Measurements from ENCODE around the gene LARP1B. TPM values are rescaled to one million over a fixed set of nuclear protein-coding genes. Genes with fewer than 3 reads are reported as not detected.
"Not testable (repeated sequence)": the region's sequence is repeated elsewhere in the genome, so short reads cannot be mapped to it uniquely, and the experiment has no call there.

The LARP1B gene
- total RNA-seq, 1 donor: 11.5 TPM

GRCh38 chr4:128068918-128069317 lies 7.8 kb downstream of the LARP1B start:
- no peak overlapping the region for H3K4me3 ChIP-seq (ENCODE audit: low read length)
- no peaks in the 10 kb centered on the region for H3K9me3 ChIP-seq (ENCODE audit: low read depth, low read length)
- H3K4me1 ChIP-seq (ENCODE audit: insufficient read depth, low read length): no peaks in the 10 kb centered on the region
- no peaks in the 10 kb centered on the region for H3K27me3 ChIP-seq (ENCODE audit: insufficient read depth, low read length)

- no peaks in the 10 kb centered on the region for H3K4me1 ChIP-seq (ENCODE audit: insufficient read depth, low read length)
- H3K27me3 ChIP-seq (ENCODE audit: insufficient read depth, low read length): no peaks in the 10 kb centered on the region
- H3K9me3 ChIP-seq (ENCODE audit: low read depth, low read length): no peaks in the 10 kb centered on the region
- H3K4me3 ChIP-seq (ENCODE audit: low read length): no peak overlapping the region
Measured at GRCh38 chr4:128076464-128076863, 15.4 kb downstream of the LARP1B start.

- H3K4me1 ChIP-seq (ENCODE audit: insufficient read depth, low read length); H3K9me3 ChIP-seq (ENCODE audit: low read depth, low read length); H3K4me3 ChIP-seq (ENCODE audit: low read length); H3K27me3 ChIP-seq (ENCODE audit: insufficient read depth, low read length): not testable (repeated sequence)
Measured at GRCh38 chr4:128095293-128095692, 34.2 kb downstream of the LARP1B start.

- no peak overlapping the region for H3K4me3 ChIP-seq (ENCODE audit: low read length)
- H3K27me3 ChIP-seq (ENCODE audit: insufficient read depth, low read length): no peaks in the 10 kb centered on the region
- H3K4me1 ChIP-seq (ENCODE audit: insufficient read depth, low read length): no peaks in the 10 kb centered on the region
- no peaks in the 10 kb centered on the region for H3K9me3 ChIP-seq (ENCODE audit: low read depth, low read length)
Measured at GRCh38 chr4:128107766-128108165, 46.7 kb downstream of the LARP1B start.

GRCh38 chr4:128123036-128123435 lies 61.9 kb downstream of the LARP1B start:
- no peaks in the 10 kb centered on the region for H3K4me1 ChIP-seq (ENCODE audit: insufficient read depth, low read length)
- no peaks in the 10 kb centered on the region for H3K27me3 ChIP-seq (ENCODE audit: insufficient read depth, low read length)
- no peaks in the 10 kb centered on the region for H3K9me3 ChIP-seq (ENCODE audit: low read depth, low read length)
- no peak overlapping the region for H3K4me3 ChIP-seq (ENCODE audit: low read length)

- H3K4me1 ChIP-seq (ENCODE audit: insufficient read depth, low read length): no peaks in the 10 kb centered on the region
Measured at GRCh38 chr4:128130621-128131020, 69.5 kb downstream of the LARP1B start.

GRCh38 chr4:128134925-128135324 lies 73.8 kb downstream of the LARP1B start:
- H3K4me1 ChIP-seq (ENCODE audit: insufficient read depth, low read length): no peaks in the 10 kb centered on the region
- H3K27me3 ChIP-seq (ENCODE audit: insufficient read depth, low read length): no peaks in the 10 kb centered on the region
- no peak overlapping the region for H3K4me3 ChIP-seq (ENCODE audit: low read length)
- H3K9me3 ChIP-seq (ENCODE audit: low read depth, low read length): no peaks in the 10 kb centered on the region

More at GRCh38 chr4:128130621-128131020, 69.5 kb downstream of the LARP1B start:
- H3K27me3 ChIP-seq (ENCODE audit: insufficient read depth, low read length): no peaks in the 10 kb centered on the region
- H3K4me3 ChIP-seq (ENCODE audit: low read length): no peak overlapping the region
- H3K9me3 ChIP-seq (ENCODE audit: low read depth, low read length): no peaks in the 10 kb centered on the region

- Histone ChIP-seq H3K4me1 (ENCODE audit: insufficient read depth, low read length) (no peaks in the 10 kb centered on the region), H3K27me3 (ENCODE audit: insufficient read depth, low read length) (no peaks in the 10 kb centered on the region), H3K4me3 (ENCODE audit: low read length) (no peak overlapping the region), H3K9me3 (ENCODE audit: low read depth, low read length) (no peaks in the 10 kb centered on the region)
Measured at GRCh38 chr4:128135391-128135790, 74.3 kb downstream of the LARP1B start.

- Histone ChIP-seq H3K4me3 (ENCODE audit: low read length) (no peak overlapping the region), H3K9me3 (ENCODE audit: low read depth, low read length) (peaks cover 10% of the 10 kb centered on the region), H3K27me3 (ENCODE audit: insufficient read depth, low read length) (no peaks in the 10 kb centered on the region), H3K4me1 (ENCODE audit: insufficient read depth, low read length) (no peaks in the 10 kb centered on the region)
Measured at GRCh38 chr4:128141866-128142265, 80.8 kb downstream of the LARP1B start.

GRCh38 chr4:128145727-128146126 lies 84.6 kb downstream of the LARP1B start:
- no peaks in the 10 kb centered on the region for H3K27me3 ChIP-seq (ENCODE audit: insufficient read depth, low read length)
- H3K4me3 ChIP-seq (ENCODE audit: low read length): no peak overlapping the region
- H3K9me3 ChIP-seq (ENCODE audit: low read depth, low read length): peaks cover 10% of the 10 kb centered on the region
- no peaks in the 10 kb centered on the region for H3K4me1 ChIP-seq (ENCODE audit: insufficient read depth, low read length)

- Histone ChIP-seq H3K9me3 (ENCODE audit: low read depth, low read length) (no peaks in the 10 kb centered on the region), H3K4me3 (ENCODE audit: low read length) (no peak overlapping the region), H3K27me3 (ENCODE audit: insufficient read depth, low read length) (no peaks in the 10 kb centered on the region), H3K4me1 (ENCODE audit: insufficient read depth, low read length) (no peaks in the 10 kb centered on the region)
Measured at GRCh38 chr4:128153800-128154199, 92.7 kb downstream of the LARP1B start.

GRCh38 chr4:128155231-128155855 lies 94.2 kb downstream of the LARP1B start:
- no peaks in the 10 kb centered on the region for H3K27me3 ChIP-seq (ENCODE audit: insufficient read depth, low read length)
- H3K4me3 ChIP-seq (ENCODE audit: low read length): no peak overlapping the region
- no peaks in the 10 kb centered on the region for H3K4me1 ChIP-seq (ENCODE audit: insufficient read depth, low read length)
- no peaks in the 10 kb centered on the region for H3K9me3 ChIP-seq (ENCODE audit: low read depth, low read length)

- Histone ChIP-seq H3K4me1 (ENCODE audit: insufficient read depth, low read length) (peaks cover 2% of the 10 kb centered on the region), H3K4me3 (ENCODE audit: low read length) (no peak overlapping the region), H3K27me3 (ENCODE audit: insufficient read depth, low read length) (no peaks in the 10 kb centered on the region), H3K9me3 (ENCODE audit: low read depth, low read length) (no peaks in the 10 kb centered on the region)
Measured at GRCh38 chr4:128155874-128156456, 94.9 kb downstream of the LARP1B start.

GRCh38 chr4:128156472-128156871 lies 95.4 kb downstream of the LARP1B start:
- not testable (repeated sequence) for H3K27me3 ChIP-seq (ENCODE audit: insufficient read depth, low read length); H3K4me1 ChIP-seq (ENCODE audit: insufficient read depth, low read length); H3K9me3 ChIP-seq (ENCODE audit: low read depth, low read length); H3K4me3 ChIP-seq (ENCODE audit: low read length)

- no peak overlapping the region for H3K4me3 ChIP-seq (ENCODE audit: low read length)
- peaks cover 6% of the 10 kb centered on the region for H3K4me1 ChIP-seq (ENCODE audit: insufficient read depth, low read length)
- H3K9me3 ChIP-seq (ENCODE audit: low read depth, low read length): no peaks in the 10 kb centered on the region
- H3K27me3 ChIP-seq (ENCODE audit: insufficient read depth, low read length): no peaks in the 10 kb centered on the region
Measured at GRCh38 chr4:128158894-128159293, 97.8 kb downstream of the LARP1B start.

GRCh38 chr4:128159967-128160366 lies 98.9 kb downstream of the LARP1B start:
- Histone ChIP-seq H3K4me3 (ENCODE audit: low read length) (no peak overlapping the region), H3K4me1 (ENCODE audit: insufficient read depth, low read length) (peaks cover 6% of the 10 kb centered on the region), H3K9me3 (ENCODE audit: low read depth, low read length) (no peaks in the 10 kb centered on the region), H3K27me3 (ENCODE audit: insufficient read depth, low read length) (no peaks in the 10 kb centered on the region)

Data from mononuclear cell (primary cell).